Aorta (tissue), 5 donors: ENCODE measurements around the gene CFAP45. TPM values are rescaled to one million over a fixed set of nuclear protein-coding genes. Genes with fewer than 3 reads are reported as not detected.
"Not testable (repeated sequence)": the region's sequence is repeated elsewhere in the genome, so short reads cannot be mapped to it uniquely, and the experiment has no call there.

ENCODE experiments used
- ATAC-seq: fragments of 200-7000 bp; cut with Tn5 transposase; one replicate; pipeline ENCODE4 v1.9.1; 2022; ENCODE audit warnings: moderate library complexity; ENCODE audit not compliant: low FRiP score
- DNase-seq, 2 donors: peaks; one replicate each; pipeline ENCODE4 v3.0.0-alpha.2; 2020
- H3K27ac ChIP-seq, 2 donors: one replicate each; pipeline ENCODE4 v1.5.1; 2013; ENCODE audit warnings: low read length in 2 of 2, mild to moderate bottlenecking in 2 of 2, moderate library complexity in 2 of 2, control low read depth in 1 of 2, inconsistent platforms in 1 of 2, low read depth in 1 of 2
- H3K27me3 ChIP-seq, 2 donors: one replicate each; pipeline ENCODE4 v1.6.1; 2013; ENCODE audit warnings: control low read depth in 1 of 2, low read length in 1 of 2, mild to moderate bottlenecking in 1 of 2, moderate library complexity in 1 of 2; ENCODE audit not compliant: insufficient read depth in 2 of 2, control insufficient read depth in 1 of 2
- H3K36me3 ChIP-seq, 2 donors: one replicate each; pipeline ENCODE4 v1.6.1; 2013; ENCODE audit warnings: control low read depth in 1 of 2, low read length in 1 of 2, mild to moderate bottlenecking in 1 of 2; ENCODE audit not compliant: insufficient read depth in 2 of 2, control insufficient read depth in 1 of 2
- H3K4me1 ChIP-seq, 2 donors: one replicate each; pipeline ENCODE4 v1.6.1; 2013; ENCODE audit warnings: low read length in 2 of 2, control low read depth in 1 of 2, mild to moderate bottlenecking in 1 of 2, moderate library complexity in 1 of 2; ENCODE audit not compliant: insufficient read depth in 2 of 2, control insufficient read depth in 1 of 2
- H3K4me3 ChIP-seq, 2 donors: one replicate each; pipeline ENCODE4 v1.5.1; 2013; ENCODE audit warnings: low read length in 2 of 2, control low read depth in 1 of 2, mild to moderate bottlenecking in 1 of 2
- H3K9me3 ChIP-seq: one replicate; pipeline ENCODE4 v1.6.1; 2013; ENCODE audit warnings: mild to moderate bottlenecking, low read length; ENCODE audit not compliant: control insufficient read depth
- WGBS, 2 donors: extraction: QIAGEN DNeasy Blood & Tissue Kit; methylation state at CpG; one replicate each; pipeline ENCODE4 v1.1.7; 2013; 5-methylcytosine and 5-hydroxymethylcytosine counted together
- intact Hi-C, 2 donors: fragments of 100-400 bp; cut with DNase I; formaldehyde crosslinking; loops; one replicate each; pipeline versions ENCODE4 v1.14.2 to v1.15.0; 2022
- polyA plus RNA-seq, 2 donors: library from polyadenylated mRNA; stranded (reverse); fragments of 200-250 nt; gene quantifications; one replicate each; pipeline ENCODE4 v1.2.3, GENCODE V29; 2013
- total RNA-seq, 2 donors: library from RNA; stranded (reverse); fragmentation: NEBNext Ultra II Directional; extraction: Animal tissue kit (Norgen Biotek cat#: 25700); gene quantifications; one replicate each; pipeline ENCODE4 v1.2.1, GENCODE V29; 2021
- donor health status: healthy with polysubstance abuse.
- donor health status: Bipolar disorder and iron deficiency.
- donor health status: DM: no; HTN: no; CAD: no.
- donor health status: DM: no; HTN: no; CAD: no.
- donor health status: DM: yes; HTN: yes; CAD: no.

CFAP45 gene
- total and polyA plus RNA-seq, 4 donors: 2.5 to 2.7 (median 2.7) TPM; not detected in 1

DNA sequence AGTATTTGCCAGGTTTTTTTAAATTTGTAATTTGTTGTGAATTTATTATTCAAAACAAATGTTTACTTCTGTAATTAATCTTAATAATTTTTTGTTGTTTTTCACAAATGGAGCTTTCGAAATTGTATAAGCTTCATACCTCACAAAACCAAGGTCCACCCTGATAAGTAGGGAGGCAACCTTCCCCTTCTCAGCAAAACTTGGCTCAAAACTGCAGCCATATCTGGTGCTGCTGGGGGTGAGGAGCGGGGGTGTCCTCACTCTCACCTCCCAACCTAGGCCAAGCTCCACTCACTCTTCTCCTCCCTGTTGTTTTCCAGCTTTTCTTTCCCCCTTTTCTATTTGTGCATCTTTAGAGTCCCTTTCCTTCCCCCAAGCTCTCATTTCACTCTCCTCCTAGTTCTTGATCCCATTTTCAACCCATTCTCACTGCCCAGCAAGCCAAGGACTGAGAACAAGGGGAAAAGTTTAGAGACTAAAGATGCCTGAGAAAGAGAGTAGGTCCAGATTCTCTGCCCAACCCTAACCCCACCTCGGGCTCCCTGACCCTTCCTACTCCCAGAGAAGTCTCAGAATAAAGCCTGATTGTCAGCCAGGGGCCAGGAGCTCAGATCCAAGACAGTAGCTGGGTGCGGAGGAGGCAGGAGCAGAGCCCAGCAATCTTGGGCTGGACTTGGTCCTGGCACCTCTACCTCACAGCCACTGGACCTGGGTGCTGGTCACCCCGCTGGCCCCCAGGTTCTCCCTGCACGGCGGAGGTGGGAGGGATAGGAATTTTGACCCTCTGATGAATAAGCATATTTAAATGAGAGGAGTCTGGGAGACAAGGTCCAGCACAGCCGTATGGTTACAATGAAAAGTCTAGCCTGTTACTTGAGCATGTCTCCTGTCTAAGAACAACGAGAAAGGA lies 8.3 kb upstream of the CFAP45 start:
- 68 to 73% methylated on average over 8 to 9 of the region's 9 CpGs for WGBS, 2 donors
- H3K27me3 ChIP-seq: no peaks in the 10 kb centered on the region

DNA sequence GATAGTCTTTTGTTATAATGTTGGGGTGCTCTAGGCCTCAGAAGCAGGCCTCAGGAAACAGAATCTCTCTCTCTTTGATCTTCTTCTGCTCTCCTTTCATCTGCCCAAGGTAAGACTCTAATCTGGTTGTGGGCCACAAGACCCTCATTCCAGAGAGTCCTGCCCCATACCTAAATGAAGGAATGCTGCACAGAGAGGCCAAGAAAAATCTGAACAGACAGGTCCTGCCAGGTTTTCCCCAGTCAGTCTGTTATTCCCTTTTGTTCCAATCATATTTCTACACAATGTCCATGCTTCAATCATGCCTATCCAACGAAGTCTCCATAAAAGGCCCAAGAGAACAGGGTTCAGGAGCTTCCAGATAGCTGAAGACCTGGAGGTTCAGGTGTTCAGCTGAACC lies 7.0 kb upstream of the CFAP45 start:
- no peaks in the 10 kb centered on the region for H3K9me3 ChIP-seq
- H3K36me3 ChIP-seq: no peaks in the 10 kb centered on the region
- no peak overlapping the region for H3K27ac ChIP-seq
- H3K4me1 ChIP-seq: no peaks in the 10 kb centered on the region
- 51 to 62% methylated on average over 1 of the region's 1 CpG for WGBS, 2 donors
- no peak overlapping the region for H3K4me3 ChIP-seq
- intact Hi-C loops: no loop called here
- H3K27me3 ChIP-seq: no peaks in the 10 kb centered on the region
- DNase-seq (no peak), ATAC-seq (no peak)

More for the DNA sequence above, 8.3 kb upstream of the CFAP45 start:
- intact Hi-C loops: no loop called here
- peak; percentile 31 to 32 for DNase-seq
- H3K27ac ChIP-seq: no peak overlapping the region
- H3K4me1 ChIP-seq: no peaks in the 10 kb centered on the region
- no peaks in the 10 kb centered on the region for H3K9me3 ChIP-seq
- ATAC-seq: no peak
- H3K4me3 ChIP-seq: no peak overlapping the region
- no peaks in the 10 kb centered on the region for H3K36me3 ChIP-seq

DNA sequence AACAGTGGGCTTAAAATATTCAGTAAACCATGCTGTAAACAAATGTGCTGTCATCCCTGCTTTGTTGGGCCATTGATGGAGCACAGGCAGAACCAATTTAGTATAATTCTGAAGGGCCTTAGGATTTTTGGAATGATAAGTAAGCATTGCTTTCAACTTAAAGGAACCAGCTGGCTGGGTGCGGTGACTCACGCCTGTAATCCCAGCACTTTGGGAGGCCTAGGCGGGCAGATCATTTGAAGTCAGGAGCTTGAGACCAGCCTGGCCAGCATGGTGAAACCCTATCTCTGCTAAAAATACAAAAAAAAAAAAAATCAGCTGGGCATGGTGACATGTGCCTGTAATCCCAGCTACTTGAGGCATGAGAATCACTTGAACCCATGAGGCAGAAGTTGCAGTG lies 4.1 kb upstream of the CFAP45 start:
- H3K27ac ChIP-seq, H3K4me3 ChIP-seq, intact Hi-C loops, H3K27me3 ChIP-seq, H3K9me3 ChIP-seq, H3K36me3 ChIP-seq, H3K4me1 ChIP-seq, DNase-seq, ATAC-seq: not testable (repeated sequence)
- WGBS, 2 donors: 67 to 86% methylated on average over 3 of the region's 3 CpGs

DNA sequence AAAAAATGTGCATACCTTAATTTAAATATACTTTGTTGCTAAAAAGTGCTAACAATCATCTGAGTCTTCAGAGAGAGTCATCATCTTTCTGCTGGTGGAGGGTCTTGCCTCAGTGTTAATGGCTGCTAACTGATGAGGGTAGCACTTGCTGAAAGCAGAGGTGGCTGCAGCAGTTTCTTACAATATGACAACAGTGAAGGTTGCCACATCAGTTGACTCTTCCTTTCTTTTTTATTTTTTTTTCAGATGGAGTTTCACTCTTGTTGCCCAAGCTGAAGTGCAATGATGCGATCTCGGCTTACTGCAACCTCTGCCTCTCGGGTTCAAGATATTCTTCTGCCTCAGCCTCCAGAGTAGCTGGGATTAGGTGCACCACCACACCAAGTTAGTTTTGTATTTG lies 2.6 kb upstream of the CFAP45 start:
- H3K4me3 ChIP-seq: no peak overlapping the region
- no peaks in the 10 kb centered on the region for H3K9me3 ChIP-seq
- DNase-seq (no peak), ATAC-seq (no peak)
- intact Hi-C loops: no loop called here
- H3K27me3 ChIP-seq: no peaks in the 10 kb centered on the region
- no peak overlapping the region for H3K27ac ChIP-seq
- H3K36me3 ChIP-seq: no peaks in the 10 kb centered on the region
- WGBS, 2 donors: 98 to 100% methylated on average over 3 of the region's 3 CpGs
- H3K4me1 ChIP-seq: peaks cover 0 to 5% of the 10 kb centered on the region in 2 donors

GRCh38 chr1:159900755-159901360 lies 893 bp upstream of the CFAP45 start:
- DNase-seq (no peak), ATAC-seq (no peak)
- no peak overlapping the region for H3K4me3 ChIP-seq
- peak overlapping the region; percentile 43 to 92 for H3K27ac ChIP-seq
- peaks cover 0 to 5% of the 10 kb centered on the region in 2 donors for H3K4me1 ChIP-seq
- H3K36me3 ChIP-seq: no peaks in the 10 kb centered on the region
- no peaks in the 10 kb centered on the region for H3K27me3 ChIP-seq
- H3K9me3 ChIP-seq: no peaks in the 10 kb centered on the region
- intact Hi-C loops: no loop called here
- WGBS, 2 donors: 12 to 19% methylated on average over 2 of the region's 2 CpGs

GRCh38 chr1:159899634-159900033 lies 331 bp downstream of the CFAP45 start:
- H3K4me1 ChIP-seq, DNase-seq, H3K4me3 ChIP-seq, H3K36me3 ChIP-seq, H3K9me3 ChIP-seq, H3K27me3 ChIP-seq, ATAC-seq: not testable (repeated sequence)
- H3K27ac ChIP-seq: peak overlapping the region in 1 of 2 donors; percentile 85
- intact Hi-C loops: loop anchor here (5.0 kb wide), 2 partner anchors 33 to 117 kb away; partner anchors contain the start of gene DUSP23 (in 1 of the 2)
- 88% methylated on average over 11 to 14 of the region's 15 CpGs for WGBS, 2 donors

- ATAC-seq: no peak
- WGBS, 2 donors: 96 to 98% methylated on average over 3 of the region's 3 CpGs
- Histone ChIP-seq H3K4me1 (peaks cover 0 to 5% of the 10 kb centered on the region in 2 donors), H3K4me3 (no peak overlapping the region), H3K9me3 (no peaks in the 10 kb centered on the region), H3K27me3 (no peaks in the 10 kb centered on the region), H3K36me3 (no peaks in the 10 kb centered on the region), H3K27ac (no peak overlapping the region)
- DNase-seq: no peak
- intact Hi-C loops: loop anchor here (5.0 kb wide), 2 partner anchors 34 to 116 kb away; partner anchors contain the start of gene DUSP23 (in 1 of the 2)
Measured at GRCh38 chr1:159898527-159898926, 1.4 kb downstream of the CFAP45 start.

DNA sequence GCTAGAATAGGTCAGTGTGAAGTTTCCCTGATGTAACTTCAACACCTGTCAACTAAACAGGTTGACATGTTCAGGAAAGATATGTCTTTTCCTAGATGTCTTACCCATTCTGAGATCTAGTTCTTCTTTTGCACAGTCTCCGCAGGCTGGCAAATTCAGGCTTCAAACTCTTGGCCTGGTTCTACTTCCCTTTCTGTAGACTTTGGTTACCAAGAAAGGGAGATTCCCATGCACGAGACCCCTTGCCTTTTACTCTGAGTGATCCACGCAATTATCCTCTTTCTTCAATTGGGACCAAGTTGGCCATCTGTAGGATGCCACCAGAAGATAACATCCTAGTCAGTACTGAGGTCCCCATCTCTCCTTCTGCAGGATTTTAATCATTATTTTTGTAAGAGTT lies 2.0 kb downstream of the CFAP45 start:
- ATAC-seq (no peak), DNase-seq (no peak)
- H3K27me3 ChIP-seq: no peaks in the 10 kb centered on the region
- intact Hi-C loops: loop anchor here (5.0 kb wide), 2 partner anchors 34 to 116 kb away; partner anchors contain the start of gene DUSP23 (in 1 of the 2)
- H3K27ac ChIP-seq: no peak overlapping the region
- H3K9me3 ChIP-seq: no peaks in the 10 kb centered on the region
- WGBS, 2 donors: 93 to 96% methylated on average over 3 of the region's 3 CpGs
- H3K36me3 ChIP-seq: no peaks in the 10 kb centered on the region
- H3K4me1 ChIP-seq: peaks cover 0 to 5% of the 10 kb centered on the region in 2 donors
- no peak overlapping the region for H3K4me3 ChIP-seq
